Fibroblast of lung (primary cell): Measurements from ENCODE around the gene YEATS4. TPM values are rescaled to one million over a fixed set of nuclear protein-coding genes. Genes with fewer than 3 reads are reported as not detected.
A peak's percentile ranks its signal among the peaks of the same experiment; 100 is the strongest.

ENCODE experiments used
- DNase-seq, 2 donors: peaks; one replicate each; pipeline versions ENCODE4 v3.0.0 to v3.0.0-alpha.2; 2010; ENCODE audit warnings: low read depth in 2 of 2
- H2AFZ ChIP-seq: 2 replicates; pipeline ENCODE4 v1.5.1; 2012; ENCODE audit warnings: low read length, control low read depth, inconsistent platforms
- H3K27ac ChIP-seq: 2 replicates; pipeline ENCODE4 v1.5.1; 2011; ENCODE audit warnings: low read length, control low read depth; ENCODE audit not compliant: insufficient read depth
- H3K27me3 ChIP-seq: 2 replicates; pipeline ENCODE4 v1.5.1; 2011; ENCODE audit warnings: mild to moderate bottlenecking, low read length; ENCODE audit not compliant: control insufficient read depth, insufficient read depth
- H3K36me3 ChIP-seq: 2 replicates; pipeline ENCODE4 v1.5.1; 2011; ENCODE audit warnings: low read length; ENCODE audit not compliant: control insufficient read depth, insufficient read depth
- H3K4me1 ChIP-seq: 2 replicates; pipeline ENCODE4 v1.5.1; 2011; ENCODE audit warnings: low read length; ENCODE audit not compliant: control insufficient read depth, insufficient read depth; ENCODE audit errors: extremely low read depth
- H3K4me2 ChIP-seq: 2 replicates; pipeline ENCODE4 v1.5.1; 2011; ENCODE audit warnings: low read length, control low read depth; ENCODE audit not compliant: insufficient read depth; ENCODE audit errors: extremely low read depth
- H3K4me3 ChIP-seq, 4 experiments: fragments of 200-600 bp in 1 of 4; sonication (generic) in 1 of 4; replicated peaks in 1 of 4; 2 replicates each; pipeline ENCODE4 v1.5.1; 2011 to 2016; ENCODE audit warnings: low read length in 4 of 4, low read depth in 3 of 4, mild to moderate bottlenecking in 3 of 4, control low read depth in 2 of 4, inconsistent platforms in 1 of 4, mixed read lengths in 1 of 4; ENCODE audit not compliant: insufficient read depth in 1 of 4; ENCODE audit errors: control extremely low read depth in 1 of 4
- H3K79me2 ChIP-seq: 2 replicates; pipeline ENCODE4 v1.5.1; 2012; ENCODE audit warnings: mild to moderate bottlenecking, low read length, inconsistent platforms; ENCODE audit not compliant: control insufficient read depth, insufficient read depth
- H3K9ac ChIP-seq: 2 replicates; pipeline ENCODE4 v1.5.1; 2011; ENCODE audit warnings: mild to moderate bottlenecking, low read length, control low read depth; ENCODE audit not compliant: insufficient read depth
- H3K9me3 ChIP-seq: 2 replicates; pipeline ENCODE4 v1.5.1; 2012; ENCODE audit warnings: low read depth, low read length; ENCODE audit not compliant: control insufficient read depth, insufficient read depth
- H4K20me1 ChIP-seq: 2 replicates; pipeline ENCODE4 v1.5.1; 2011; ENCODE audit warnings: low read length; ENCODE audit not compliant: control insufficient read depth, insufficient read depth; ENCODE audit errors: extremely low read depth
- CTCF ChIP-seq, 2 donors: IDR thresholded peaks in 1 of 2; conservative IDR thresholded peaks in 1 of 2; 1 replicate in 1 of 2; 2 replicates in 1 of 2; pipeline ENCODE4 v1.5.1; 2011 to 2012; ENCODE audit warnings: low read length in 2 of 2, control low read depth in 1 of 2, inconsistent platforms in 1 of 2, low read depth in 1 of 2, mild to moderate bottlenecking in 1 of 2
- EZH2 ChIP-seq: IDR thresholded peaks from 2 replicates; pipeline ENCODE4 v1.5.1; 2012; ENCODE audit warnings: low read length, control low read depth, mild to moderate bottlenecking; ENCODE audit errors: missing control alignments
- polyA plus RNA-seq, 2 donors: library from polyadenylated mRNA; depleted of rRNA in 1 of 2; stranded (reverse) in 1 of 2; unstranded in 1 of 2; fragments of >200 nt; gene quantifications; 2 replicates each; pipeline ENCODE4 v1.2.1, GENCODE V29; 2011 to 2012; ENCODE audit warnings: missing spikeins in 1 of 2
- total RNA-seq: library from RNA; depleted of rRNA; stranded (reverse); fragments of >200 nt; gene quantifications from 2 replicates; pipeline ENCODE4 v1.2.1, GENCODE V29; 2014

Gene YEATS4
- total and polyA plus RNA-seq, 2 donors (not counting 1 experiment from before 2014, with no cell fraction given): 14.1 to 16.3 TPM

DNA sequence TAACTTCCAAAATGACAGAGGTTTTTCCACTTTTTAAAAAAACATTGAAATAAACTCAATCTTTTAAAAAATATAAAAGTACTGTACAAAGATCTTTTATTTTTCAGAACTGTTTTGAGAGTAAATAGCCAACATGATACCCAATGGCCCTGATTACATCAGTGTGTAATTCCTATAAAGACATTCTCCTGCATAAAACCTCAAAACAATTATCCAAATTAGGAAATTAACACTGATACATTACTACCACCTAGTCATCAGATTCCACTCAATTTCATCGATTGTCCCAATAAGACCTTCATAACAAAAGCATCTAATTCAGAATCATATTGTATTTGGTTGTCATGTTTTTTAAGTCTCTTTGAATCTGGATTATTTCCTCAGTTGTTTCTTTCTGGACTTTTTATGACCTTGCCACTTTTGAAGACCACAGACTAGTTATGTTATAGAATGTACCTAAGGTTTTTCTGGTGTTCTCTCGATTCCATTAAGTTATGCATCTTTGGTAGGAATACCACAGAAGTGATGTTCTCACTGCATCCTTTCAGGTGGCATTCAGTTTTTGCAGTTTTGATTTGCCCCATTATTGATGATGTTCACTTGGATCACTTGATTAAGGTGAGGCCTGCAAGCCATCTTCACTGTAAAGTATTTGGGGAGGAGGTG is 4.0 kb upstream of the YEATS4 start:
- no peaks in the 10 kb centered on the region for H3K9me3 ChIP-seq
- H3K36me3 ChIP-seq: no peaks in the 10 kb centered on the region
- H2AFZ ChIP-seq: no peak overlapping the region
- DNase-seq: no peak
- no peak overlapping the region for H3K4me2 ChIP-seq
- TF ChIP-seq CTCF (conservative IDR thresholded peaks at IDR 0.05 in 1 of 2, IDR thresholded peaks at IDR 0.05 in 1 of 2; ENCODE audit: low read depth in 1 of 2, low read length in 2 of 2) (no peak), EZH2 (no peak)
- H3K27ac ChIP-seq: no peak overlapping the region
- H3K27me3 ChIP-seq: no peaks in the 10 kb centered on the region
- no peak overlapping the region for H3K4me3 ChIP-seq
- peaks cover 4% of the 10 kb centered on the region for H3K79me2 ChIP-seq
- H4K20me1 ChIP-seq: no peaks in the 10 kb centered on the region
- no peak overlapping the region for H3K9ac ChIP-seq
- H3K4me1 ChIP-seq: peaks cover 3% of the 10 kb centered on the region

GRCh38 chr12:69360348-69360672 is 767 bp downstream of the YEATS4 start:
- Histone ChIP-seq H4K20me1 (no peaks in the 10 kb centered on the region), H3K4me2 (peak overlapping the region; percentile 91), H3K27me3 (no peaks in the 10 kb centered on the region), H3K9me3 (no peaks in the 10 kb centered on the region), H3K4me1 (peaks cover 3% of the 10 kb centered on the region), H3K4me3 (peak overlapping the region; percentile 63 to 88 (median 76)), H3K36me3 (no peaks in the 10 kb centered on the region), H3K27ac (peak overlapping the region; percentile 84), H3K79me2 (peaks cover 5% of the 10 kb centered on the region), H3K9ac (peak overlapping the region; percentile 54), H2AFZ (peak overlapping the region; percentile 64)
- TF ChIP-seq CTCF (conservative IDR thresholded peaks at IDR 0.05 in 1 of 2, IDR thresholded peaks at IDR 0.05 in 1 of 2; ENCODE audit: low read depth in 1 of 2, low read length in 2 of 2) (no peak), EZH2 (no peak)
- DNase-seq: no peak

GRCh38 chr12:69366796-69367195 is 7.3 kb downstream of the YEATS4 start:
- H3K9me3 ChIP-seq: no peaks in the 10 kb centered on the region
- DNase-seq: no peak
- H4K20me1 ChIP-seq: no peaks in the 10 kb centered on the region
- H3K4me3 ChIP-seq: no peak overlapping the region
- no peaks in the 10 kb centered on the region for H3K79me2 ChIP-seq
- no peaks in the 10 kb centered on the region for H3K4me1 ChIP-seq
- H3K9ac ChIP-seq: no peak overlapping the region
- H3K27me3 ChIP-seq: no peaks in the 10 kb centered on the region
- TF ChIP-seq EZH2: no peak
- no peak for TF ChIP-seq CTCF (conservative IDR thresholded peaks at IDR 0.05 in 1 of 2, IDR thresholded peaks at IDR 0.05 in 1 of 2; ENCODE audit: low read depth in 1 of 2, low read length in 2 of 2)
- H3K36me3 ChIP-seq: peaks cover 3% of the 10 kb centered on the region
- no peak overlapping the region for H3K27ac ChIP-seq
- no peak overlapping the region for H2AFZ ChIP-seq
- H3K4me2 ChIP-seq: no peak overlapping the region
